Astrocyte (in vitro differentiated cells and primary cell): Measurements from ENCODE around the gene C16orf95. TPM values are rescaled to one million over a fixed set of nuclear protein-coding genes. Genes with fewer than 3 reads are reported as not detected.

Source experiments
- DNase-seq: peaks from one replicate; pipeline ENCODE4 v3.0.0-alpha.2; 2010; ENCODE audit warnings: low read depth
- FAIRE-seq: peaks from 2 replicates; lab custom pipeline; 2011; peaks lifted over from hg19 to GRCh38; lab: Jason Lieb, UNC
- H2AFZ ChIP-seq: 2 replicates; pipeline ENCODE4 v1.6.0; 2012; ENCODE audit warnings: low read depth, low read length, inconsistent platforms
- H3K27ac ChIP-seq: 2 replicates; pipeline ENCODE4 v1.5.1; 2011; ENCODE audit warnings: low read depth, low read length, inconsistent platforms
- H3K27me3 ChIP-seq: 2 replicates; pipeline ENCODE4 v1.6.0; 2011; ENCODE audit warnings: low read length, inconsistent platforms; ENCODE audit not compliant: insufficient read depth
- H3K36me3 ChIP-seq: 2 replicates; pipeline ENCODE4 v1.5.1; 2011; ENCODE audit warnings: low read length, inconsistent platforms; ENCODE audit not compliant: insufficient read depth
- H3K4me1 ChIP-seq: 2 replicates; pipeline ENCODE4 v1.5.1; 2011; ENCODE audit warnings: low read length, inconsistent platforms; ENCODE audit not compliant: insufficient read depth
- H3K4me2 ChIP-seq: 2 replicates; pipeline ENCODE4 v1.6.0; 2012; ENCODE audit warnings: low read length, inconsistent platforms
- H3K4me3 ChIP-seq: 2 replicates; pipeline ENCODE4 v1.5.1; 2011; ENCODE audit warnings: low read depth, mild to moderate bottlenecking, low read length, inconsistent platforms; ENCODE audit not compliant: insufficient read depth
- H3K79me2 ChIP-seq: 2 replicates; pipeline ENCODE4 v1.6.0; 2012; ENCODE audit warnings: mild to moderate bottlenecking, low read length, inconsistent platforms; ENCODE audit not compliant: insufficient read depth
- H3K9ac ChIP-seq: 2 replicates; pipeline ENCODE4 v1.6.0; 2012; ENCODE audit warnings: mild to moderate bottlenecking, low read length, inconsistent platforms
- H3K9me3 ChIP-seq: 2 replicates; pipeline ENCODE4 v1.5.1; 2012; ENCODE audit warnings: low read depth, mild to moderate bottlenecking, low read length, inconsistent platforms; ENCODE audit not compliant: insufficient read depth
- H4K20me1 ChIP-seq: 2 replicates; pipeline ENCODE4 v1.6.0; 2012; ENCODE audit warnings: low read length, inconsistent platforms; ENCODE audit not compliant: insufficient read depth
- H3K27ac Mint-ChIP-seq: one replicate; pipeline ENCODE4 v1.8.0; 2021; ENCODE audit warnings: mild to moderate bottlenecking, mixed read lengths; ENCODE audit not compliant: unreplicated experiment
- H3K27me3 Mint-ChIP-seq: one replicate; pipeline ENCODE4 v1.8.0; 2021; ENCODE audit warnings: low read depth, mixed read lengths; ENCODE audit not compliant: unreplicated experiment
- H3K36me3 Mint-ChIP-seq: one replicate; pipeline ENCODE4 v1.8.0; 2021; ENCODE audit warnings: low read depth, mixed read lengths; ENCODE audit not compliant: unreplicated experiment
- H3K4me1 Mint-ChIP-seq: one replicate; pipeline ENCODE4 v1.8.0; 2021; ENCODE audit warnings: low read depth, mixed read lengths; ENCODE audit not compliant: unreplicated experiment
- H3K4me3 Mint-ChIP-seq: one replicate; pipeline ENCODE4 v1.8.0; 2021; ENCODE audit warnings: mild to moderate bottlenecking, moderate library complexity, mixed read lengths; ENCODE audit not compliant: unreplicated experiment
- H3K9me3 Mint-ChIP-seq: one replicate; pipeline ENCODE4 v1.8.0; 2021; ENCODE audit warnings: mild to moderate bottlenecking, mixed read lengths; ENCODE audit not compliant: unreplicated experiment
- CTCF ChIP-seq: IDR thresholded peaks from 2 replicates; pipeline ENCODE4 v1.5.1; 2011; ENCODE audit warnings: low read depth, mild to moderate bottlenecking, inconsistent platforms, low read length, moderate library complexity; ENCODE audit not compliant: insufficient read depth
- EZH2 ChIP-seq: IDR thresholded peaks from 2 replicates; pipeline ENCODE4 v1.6.1; 2012; ENCODE audit warnings: mild to moderate bottlenecking, low read length, inconsistent platforms; ENCODE audit not compliant: insufficient read depth
- total RNA-seq: library from RNA; stranded (reverse); gene quantifications from 2 replicates; pipeline ENCODE4 v1.2.1, GENCODE V29; 2021

Gene C16orf95
- total RNA-seq, 1 donor from 2014 or later, result 3.3 TPM

GRCh38 chr16:87312008-87312407, 5.2 kb downstream of the C16orf95 start:
- H3K27me3 ChIP-seq, result no peaks in the 10 kb centered on the region
- Mint-ChIP-seq H3K36me3 (peaks cover 5% of the 10 kb centered on the region), H3K27me3 (no peaks in the 10 kb centered on the region), H3K4me1 (no peaks in the 10 kb centered on the region), H3K27ac (no peak overlapping the region), H3K9me3 (peaks cover 7% of the 10 kb centered on the region), H3K4me3 (no peak overlapping the region)
- no peak overlapping the region for H3K4me3 ChIP-seq
- H4K20me1 ChIP-seq, result no peaks in the 10 kb centered on the region
- H2AFZ ChIP-seq, result no peak overlapping the region
- no peak overlapping the region for H3K9ac ChIP-seq
- TF ChIP-seq EZH2, result no peak
- TF ChIP-seq CTCF, result no peak
- no peaks in the 10 kb centered on the region for H3K36me3 ChIP-seq
- no peaks in the 10 kb centered on the region for H3K9me3 ChIP-seq
- H3K4me2 ChIP-seq, result no peak overlapping the region
- H3K79me2 ChIP-seq, result no peaks in the 10 kb centered on the region
- DNase-seq, result no peak
- no peak overlapping the region for H3K27ac ChIP-seq
- no peak for FAIRE-seq
- H3K4me1 ChIP-seq, result no peaks in the 10 kb centered on the region

- no peak overlapping the region for H3K27ac ChIP-seq
- DNase-seq, result no peak
- no peaks in the 10 kb centered on the region for H3K9me3 ChIP-seq
Measured at GRCh38 chr16:87311387-87311786, 5.8 kb downstream of the C16orf95 start.

More at GRCh38 chr16:87311387-87311786, 5.8 kb downstream of the C16orf95 start:
- Histone ChIP-seq H3K36me3 (no peaks in the 10 kb centered on the region), H3K4me3 (no peak overlapping the region), H3K27me3 (no peaks in the 10 kb centered on the region), H3K4me1 (no peaks in the 10 kb centered on the region), H3K4me2 (no peak overlapping the region), H4K20me1 (no peaks in the 10 kb centered on the region), H3K79me2 (no peaks in the 10 kb centered on the region), H2AFZ (no peak overlapping the region), H3K9ac (no peak overlapping the region)
- no peak for TF ChIP-seq EZH2
- no peak for TF ChIP-seq CTCF
- H3K9me3 Mint-ChIP-seq, result peaks cover 9% of the 10 kb centered on the region
- H3K4me3 Mint-ChIP-seq, result no peak overlapping the region
- H3K27me3 Mint-ChIP-seq, result no peaks in the 10 kb centered on the region
- FAIRE-seq, result no peak
- H3K36me3 Mint-ChIP-seq, result peaks cover 5% of the 10 kb centered on the region
- H3K27ac Mint-ChIP-seq, result no peak overlapping the region
- H3K4me1 Mint-ChIP-seq, result no peaks in the 10 kb centered on the region
